ENCODE results near the gene PTCD1. TPM values are rescaled to one million over a fixed set of nuclear protein-coding genes. Genes with fewer than 3 reads are reported as not detected.
A peak's percentile ranks its signal among the peaks of the same experiment; 100 is the strongest.

The PTCD1 gene
- total RNA-seq, 6 donors from 2014 or later = 6.3 to 13.4 (median 7.6) TPM

DNA sequence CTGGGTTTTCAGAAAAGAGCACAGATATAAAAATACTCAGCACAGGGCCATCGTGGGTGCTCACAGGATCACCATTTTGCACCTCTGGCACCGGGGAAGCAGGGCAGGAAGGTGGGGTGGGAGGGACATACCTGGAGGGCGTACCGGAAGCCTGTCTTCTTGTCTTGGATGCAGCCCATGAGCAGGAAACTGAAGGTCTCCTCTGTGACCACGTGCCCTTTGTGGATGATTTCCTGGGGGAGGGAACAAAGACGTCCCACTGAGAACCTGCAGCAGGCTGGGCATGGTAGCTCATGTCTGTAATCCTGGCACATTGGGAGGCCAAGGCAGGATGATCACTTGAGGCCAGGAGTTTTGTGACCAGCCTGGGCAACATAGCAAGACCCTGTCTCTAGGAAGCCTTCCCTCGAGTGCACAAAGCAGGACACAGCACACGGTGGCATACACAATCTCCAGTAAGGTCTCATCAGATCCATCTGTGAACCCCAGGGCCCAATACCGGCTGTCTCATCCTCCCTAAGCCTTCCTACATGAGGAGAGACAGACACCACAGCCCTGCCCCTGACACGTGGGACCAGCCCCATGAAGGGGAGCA lies 9.5 kb downstream of the PTCD1 start:
- H3K27ac ChIP-seq = no peak overlapping the region
- H3K9me3 ChIP-seq = no peaks in the 10 kb centered on the region
- peaks cover 9 to 86% (median 61%) of the 10 kb centered on the region in 4 donors for H3K36me3 ChIP-seq
- no peaks in the 10 kb centered on the region for H3K4me1 ChIP-seq
- no peaks in the 10 kb centered on the region for H3K27me3 ChIP-seq
- H3K4me3 ChIP-seq = no peak overlapping the region
- ATAC-seq (ENCODE audit: low FRiP score in 2 of 2) (no peak), DNase-seq (no peak)
- 83 to 88% methylated on average over 9 to 10 of the region's 10 CpGs for WGBS, 2 donors
- no peak for TF ChIP-seq POLR2A (IDR thresholded peaks at IDR 0.05)
- TF ChIP-seq, protein P1, sequence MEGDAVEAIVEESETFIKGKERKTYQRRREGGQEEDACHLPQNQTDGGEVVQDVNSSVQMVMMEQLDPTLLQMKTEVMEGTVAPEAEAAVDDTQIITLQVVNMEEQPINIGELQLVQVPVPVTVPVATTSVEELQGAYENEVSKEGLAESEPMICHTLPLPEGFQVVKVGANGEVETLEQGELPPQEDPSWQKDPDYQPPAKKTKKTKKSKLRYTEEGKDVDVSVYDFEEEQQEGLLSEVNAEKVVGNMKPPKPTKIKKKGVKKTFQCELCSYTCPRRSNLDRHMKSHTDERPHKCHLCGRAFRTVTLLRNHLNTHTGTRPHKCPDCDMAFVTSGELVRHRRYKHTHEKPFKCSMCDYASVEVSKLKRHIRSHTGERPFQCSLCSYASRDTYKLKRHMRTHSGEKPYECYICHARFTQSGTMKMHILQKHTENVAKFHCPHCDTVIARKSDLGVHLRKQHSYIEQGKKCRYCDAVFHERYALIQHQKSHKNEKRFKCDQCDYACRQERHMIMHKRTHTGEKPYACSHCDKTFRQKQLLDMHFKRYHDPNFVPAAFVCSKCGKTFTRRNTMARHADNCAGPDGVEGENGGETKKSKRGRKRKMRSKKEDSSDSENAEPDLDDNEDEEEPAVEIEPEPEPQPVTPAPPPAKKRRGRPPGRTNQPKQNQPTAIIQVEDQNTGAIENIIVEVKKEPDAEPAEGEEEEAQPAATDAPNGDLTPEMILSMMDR (IDR thresholded peaks at IDR 0.05) = no peak
- no peak for TF ChIP-seq EP300 (IDR thresholded peaks at IDR 0.05)
- TF ChIP-seq POLR2AphosphoS5 (IDR thresholded peaks at IDR 0.05) = no peak

DNA sequence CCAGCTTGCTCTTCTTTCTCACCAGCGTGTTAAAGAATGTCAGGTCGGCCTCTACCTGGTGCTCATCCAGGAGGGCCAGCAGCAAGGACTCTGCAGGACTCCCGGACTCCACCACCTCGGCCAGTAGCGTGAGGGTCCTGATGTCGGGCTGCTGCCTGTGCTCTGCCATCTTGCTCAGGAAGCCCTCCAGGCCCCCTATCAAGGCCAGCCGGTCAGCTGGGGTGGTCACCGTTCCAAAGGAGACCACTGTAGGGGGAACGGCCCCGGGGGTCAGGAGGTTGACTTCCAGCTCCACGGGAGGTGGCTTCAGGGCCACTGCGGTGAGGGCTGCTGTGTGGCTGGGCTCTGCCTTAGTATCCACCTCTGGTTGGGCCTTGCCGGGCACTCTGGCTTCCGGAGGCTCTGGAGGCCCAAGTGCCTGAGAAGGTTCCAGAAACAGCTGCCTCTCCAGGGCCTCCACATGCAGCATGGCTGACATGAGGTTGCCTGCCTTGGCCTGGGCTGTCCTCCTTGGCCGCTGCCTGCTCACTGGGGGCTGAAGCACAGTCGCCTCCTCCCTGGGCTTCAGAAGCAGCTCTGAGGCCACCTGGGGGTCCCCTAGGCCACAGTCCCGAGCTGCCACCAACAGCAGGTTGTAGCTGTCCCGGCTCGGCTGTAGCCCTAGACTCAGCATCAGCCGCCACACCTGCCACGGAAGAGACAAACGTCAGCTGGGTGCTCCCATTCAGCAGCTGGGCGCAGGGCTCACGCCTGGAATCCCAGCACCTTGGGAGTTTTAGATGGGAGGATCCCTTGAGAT lies 13.5 kb downstream of the PTCD1 start:
- peak in 1 of 2 donors; percentile 16 for ATAC-seq (ENCODE audit: low FRiP score in 2 of 2)
- DNase-seq = no peak
- WGBS, 2 donors = 91 to 100% methylated on average over 3 to 23 of the region's 24 CpGs

DNA sequence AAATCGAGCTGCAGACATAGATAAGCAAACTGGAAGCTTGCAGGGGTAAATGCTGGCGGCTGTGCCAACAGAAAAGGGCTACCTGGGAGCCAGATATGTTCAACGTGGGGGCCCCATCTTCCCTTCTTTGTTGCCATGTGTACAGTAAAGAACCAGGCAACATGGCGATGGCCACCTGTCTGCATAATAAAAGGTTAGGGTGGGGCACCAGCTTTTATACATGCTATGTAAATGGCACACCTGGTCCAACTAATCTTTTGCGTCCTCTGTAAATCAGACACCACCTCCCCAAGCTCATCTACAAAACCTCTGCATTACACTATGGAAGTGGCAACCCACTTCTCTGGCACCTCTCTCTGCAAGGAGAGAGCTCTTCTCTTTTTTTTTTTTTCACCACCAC lies 16.0 kb downstream of the PTCD1 start:
- Histone ChIP-seq H3K27ac (no peak overlapping the region), H3K27me3 (no peaks in the 10 kb centered on the region), H3K4me3 (no peak overlapping the region), H3K9me3 (no peaks in the 10 kb centered on the region), H3K36me3 (peaks cover 26 to 79% (median 63%) of the 10 kb centered on the region in 4 donors), H3K4me1 (no peaks in the 10 kb centered on the region)
- no peak for ATAC-seq (ENCODE audit: low FRiP score in 2 of 2)
- 82 to 88% methylated on average over 5 of the region's 5 CpGs for WGBS, 2 donors
- TF ChIP-seq, protein P1 (IDR thresholded peaks at IDR 0.05) = no peak
- no peak for TF ChIP-seq POLR2AphosphoS5 (IDR thresholded peaks at IDR 0.05)
- TF ChIP-seq POLR2A (IDR thresholded peaks at IDR 0.05) = no peak
- TF ChIP-seq EP300 (IDR thresholded peaks at IDR 0.05) = no peak
- DNase-seq = no peak

More for the DNA sequence above, 13.5 kb downstream of the PTCD1 start:
- Histone ChIP-seq H3K27ac (no peak overlapping the region), H3K4me1 (no peaks in the 10 kb centered on the region), H3K36me3 (peaks cover 6 to 76% (median 55%) of the 10 kb centered on the region in 4 donors), H3K9me3 (no peaks in the 10 kb centered on the region), H3K27me3 (no peaks in the 10 kb centered on the region), H3K4me3 (no peak overlapping the region)
- no peak for TF ChIP-seq EP300 (IDR thresholded peaks at IDR 0.05)
- no peak for TF ChIP-seq POLR2AphosphoS5 (IDR thresholded peaks at IDR 0.05)
- TF ChIP-seq, protein P1 (IDR thresholded peaks at IDR 0.05) = no peak
- TF ChIP-seq POLR2A (IDR thresholded peaks at IDR 0.05) = no peak

DNA sequence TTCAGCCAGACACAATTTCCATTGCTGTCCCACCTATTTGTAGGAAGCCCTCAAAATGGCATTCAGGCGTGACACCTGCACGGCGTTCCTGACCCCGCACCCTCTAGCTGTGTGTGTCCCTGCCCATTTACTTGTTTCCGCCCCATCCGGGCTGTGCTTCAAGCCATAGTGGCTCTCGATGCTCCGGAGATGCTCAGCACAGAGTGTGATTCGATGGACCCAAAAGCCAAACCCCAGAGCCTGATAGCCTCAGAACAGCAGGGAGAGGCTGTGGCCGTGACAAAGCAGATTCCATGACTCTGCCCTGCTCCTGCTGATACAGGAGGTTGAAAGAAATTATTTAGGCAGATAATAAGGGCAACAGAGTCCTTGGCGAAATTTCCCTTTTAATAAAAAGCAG lies 16.4 kb downstream of the PTCD1 start:
- ATAC-seq (ENCODE audit: low FRiP score in 2 of 2) (no peak), DNase-seq (no peak)
- no peaks in the 10 kb centered on the region for H3K4me1 ChIP-seq
- no peak overlapping the region for H3K27ac ChIP-seq
- H3K27me3 ChIP-seq = no peaks in the 10 kb centered on the region
- H3K4me3 ChIP-seq = no peak overlapping the region
- 88 to 94% methylated on average over 10 to 11 of the region's 11 CpGs for WGBS, 2 donors
- H3K36me3 ChIP-seq = peaks cover 30 to 83% (median 67%) of the 10 kb centered on the region in 4 donors
- TF ChIP-seq POLR2AphosphoS5 (IDR thresholded peaks at IDR 0.05) (no peak), POLR2A (IDR thresholded peaks at IDR 0.05) (no peak), EP300 (IDR thresholded peaks at IDR 0.05) (no peak)
- TF ChIP-seq, protein P1 (IDR thresholded peaks at IDR 0.05) = no peak
- no peaks in the 10 kb centered on the region for H3K9me3 ChIP-seq

Measured in upper lobe of left lung (tissue), 6 donors.